ENCODE results near the gene SCUBE1.

The SCUBE1 gene

DNA sequence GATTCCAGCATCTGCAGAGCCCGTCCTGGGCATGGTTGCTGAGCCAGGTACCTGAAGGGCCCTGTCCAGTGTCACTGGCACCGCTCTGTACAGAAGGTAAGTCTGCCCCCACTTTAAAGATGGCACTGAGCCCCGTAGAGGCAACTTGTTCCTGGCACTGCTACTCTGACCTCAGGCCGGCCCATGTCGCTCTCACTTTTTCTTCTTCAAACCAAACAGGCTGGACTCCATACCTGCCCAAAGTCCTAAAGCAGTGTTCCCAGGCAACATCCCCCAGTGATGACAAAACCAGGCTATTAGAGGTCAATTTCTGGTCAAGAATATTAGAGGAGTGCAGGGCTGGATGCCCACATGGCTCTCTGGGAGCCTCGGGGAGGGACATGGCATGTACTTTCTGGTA is 109.6 kb downstream of the SCUBE1 start:
- DNase-seq: no peak

DNA sequence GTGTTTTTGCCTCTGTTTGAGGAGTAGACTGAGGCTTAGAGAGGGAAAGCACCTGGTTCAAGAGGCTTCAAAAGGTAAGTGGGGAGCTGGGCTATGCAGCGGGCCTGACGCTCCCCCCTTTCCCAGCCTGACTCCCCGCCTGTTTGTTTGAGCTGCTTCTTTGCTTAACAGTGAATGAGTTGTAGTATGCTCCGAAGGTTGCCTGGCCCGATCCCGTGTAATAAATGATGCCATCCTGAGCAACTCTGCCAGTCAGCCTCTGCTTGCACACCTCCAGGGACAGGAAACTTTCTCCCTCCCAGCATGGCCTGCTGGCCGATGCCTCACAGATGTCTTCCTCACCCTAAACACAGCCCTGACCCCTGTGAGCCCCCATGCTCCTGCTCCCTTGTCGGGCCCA is 110.7 kb downstream of the SCUBE1 start:
- DNase-seq: no peak

DNA sequence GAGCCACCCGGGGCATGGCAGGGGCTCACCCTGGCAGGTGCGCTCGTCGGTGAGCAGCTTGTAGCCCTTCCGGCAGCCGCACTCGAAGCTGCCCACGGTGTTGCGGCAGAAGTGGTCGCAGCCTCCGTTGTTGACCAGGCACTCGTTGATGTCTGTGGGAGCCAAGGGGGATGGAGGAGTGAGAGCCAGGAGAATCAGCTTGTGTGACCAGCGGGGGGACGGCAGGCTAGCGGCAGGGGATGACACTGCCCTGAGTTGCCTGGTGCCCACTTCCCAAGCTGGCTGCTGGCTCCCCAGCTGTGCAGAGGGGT is 111.5 kb downstream of the SCUBE1 start:
- DNase-seq: no peak

DNA sequence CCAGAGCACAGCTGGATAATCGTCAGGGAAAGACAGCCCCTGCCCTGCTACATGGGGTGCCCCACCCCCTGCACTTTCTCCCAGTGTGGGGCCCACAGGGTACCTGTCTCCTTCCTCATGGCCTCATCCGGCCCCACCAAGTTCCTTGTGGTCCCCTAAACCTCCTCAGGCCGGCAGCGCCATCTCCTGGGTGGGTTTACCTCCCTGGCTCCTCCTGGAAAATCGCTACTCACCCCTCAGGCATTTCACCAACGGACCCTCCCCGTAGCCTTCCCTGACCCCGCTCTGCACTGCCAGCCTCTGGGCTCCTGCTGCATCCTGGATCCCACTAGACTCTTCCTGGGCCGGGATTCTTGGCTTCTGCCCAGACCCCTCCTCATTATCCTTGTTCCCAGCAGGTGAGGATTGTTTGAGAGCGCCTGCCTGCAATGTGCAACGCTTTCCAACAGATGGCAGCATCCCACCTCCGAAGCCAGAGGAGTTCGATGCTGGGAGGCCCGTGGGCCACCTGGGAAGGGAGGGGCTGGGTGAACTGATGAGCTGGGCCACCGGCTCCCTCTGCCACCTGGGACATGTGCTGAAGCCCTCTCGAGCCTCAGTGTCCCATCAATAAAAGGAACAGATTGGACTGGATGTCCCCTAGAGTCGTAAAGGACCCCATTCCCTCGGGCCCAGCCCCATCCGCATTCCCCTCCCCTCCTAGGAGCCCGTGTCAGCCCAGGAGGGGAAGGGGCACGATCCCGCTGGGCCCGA is 112.0 kb downstream of the SCUBE1 start:
- DNase-seq: peak; percentile 77

DNA sequence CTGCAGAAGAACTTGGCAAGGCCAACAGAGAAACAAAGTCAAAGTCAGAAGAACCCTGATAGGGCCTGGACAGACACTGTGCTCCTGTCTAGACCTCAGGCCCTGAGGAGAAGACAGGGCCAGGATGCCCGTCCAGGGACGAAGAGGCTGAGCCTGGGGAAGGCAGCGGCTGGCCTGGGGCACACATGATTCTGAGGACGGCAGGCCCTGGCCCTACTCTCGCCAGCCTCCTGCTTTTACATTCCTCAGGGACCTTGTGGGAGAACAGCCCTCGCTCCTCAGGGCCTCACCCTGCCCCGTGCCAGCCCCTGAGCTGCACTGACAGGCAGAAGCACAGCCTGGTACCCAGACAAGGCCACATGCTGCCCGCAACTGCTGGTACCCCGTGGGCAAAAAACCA is 112.6 kb downstream of the SCUBE1 start:
- DNase-seq: no peak

DNA sequence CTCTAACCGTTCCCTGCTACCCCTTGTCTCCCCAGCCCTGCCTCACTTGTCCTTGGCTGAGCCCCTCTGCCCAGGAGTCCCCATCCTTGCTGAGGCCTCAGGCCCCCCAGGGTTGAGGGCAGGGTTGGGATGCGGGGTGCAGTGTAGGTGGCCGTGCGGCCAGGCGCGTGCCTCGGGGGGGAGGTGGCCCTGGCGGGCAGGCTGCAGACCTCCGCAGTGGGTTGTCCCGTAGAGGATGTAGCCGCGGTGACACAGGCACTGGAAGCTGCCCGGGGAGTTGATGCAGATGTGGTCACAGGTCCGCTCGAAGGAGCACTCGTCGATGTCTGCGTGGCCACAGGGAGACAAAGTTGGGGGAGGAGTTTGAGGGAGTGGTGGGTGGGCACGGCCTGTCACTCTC is 114.3 kb downstream of the SCUBE1 start:
- no peak for DNase-seq

DNA sequence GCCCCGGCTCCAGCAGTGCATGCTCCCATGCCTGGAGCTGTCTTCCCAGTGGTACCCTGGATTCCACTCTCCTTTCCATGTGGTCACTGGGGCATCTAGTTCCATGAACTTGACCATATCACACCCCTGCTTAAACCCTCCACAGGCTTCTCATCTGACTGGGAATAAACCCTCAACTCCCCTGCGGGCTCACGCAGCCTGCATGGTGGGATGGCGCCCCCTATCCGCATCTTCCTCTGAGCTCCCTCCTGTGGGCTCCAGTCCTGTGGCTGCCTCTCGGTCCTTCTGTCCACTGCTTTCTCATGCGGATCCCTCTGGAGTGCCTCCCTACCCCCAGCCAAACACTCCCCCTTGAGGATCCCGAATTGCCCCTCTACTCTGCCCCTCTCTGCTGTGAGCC is 114.8 kb downstream of the SCUBE1 start:
- no peak for DNase-seq

DNA sequence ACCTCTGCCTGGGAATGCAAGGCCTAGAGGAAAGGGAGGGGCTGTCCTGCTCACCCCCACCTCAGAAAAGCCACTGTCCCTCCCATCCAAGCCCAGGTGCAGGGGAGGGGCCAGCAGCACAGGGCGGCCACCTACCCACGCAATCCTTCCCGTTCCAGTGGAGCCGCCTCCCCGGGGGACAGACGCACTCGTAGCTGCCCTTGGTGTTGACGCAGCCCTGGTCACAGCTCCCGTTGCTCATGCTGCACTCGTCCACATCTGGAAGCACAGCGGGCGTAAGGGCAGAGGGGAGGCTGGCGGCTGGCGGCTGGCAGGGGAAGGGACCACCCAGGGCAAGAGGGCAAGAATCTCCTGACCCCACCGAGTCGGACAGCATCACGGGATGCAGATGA is 115.9 kb downstream of the SCUBE1 start:
- no peak for DNase-seq

DNA sequence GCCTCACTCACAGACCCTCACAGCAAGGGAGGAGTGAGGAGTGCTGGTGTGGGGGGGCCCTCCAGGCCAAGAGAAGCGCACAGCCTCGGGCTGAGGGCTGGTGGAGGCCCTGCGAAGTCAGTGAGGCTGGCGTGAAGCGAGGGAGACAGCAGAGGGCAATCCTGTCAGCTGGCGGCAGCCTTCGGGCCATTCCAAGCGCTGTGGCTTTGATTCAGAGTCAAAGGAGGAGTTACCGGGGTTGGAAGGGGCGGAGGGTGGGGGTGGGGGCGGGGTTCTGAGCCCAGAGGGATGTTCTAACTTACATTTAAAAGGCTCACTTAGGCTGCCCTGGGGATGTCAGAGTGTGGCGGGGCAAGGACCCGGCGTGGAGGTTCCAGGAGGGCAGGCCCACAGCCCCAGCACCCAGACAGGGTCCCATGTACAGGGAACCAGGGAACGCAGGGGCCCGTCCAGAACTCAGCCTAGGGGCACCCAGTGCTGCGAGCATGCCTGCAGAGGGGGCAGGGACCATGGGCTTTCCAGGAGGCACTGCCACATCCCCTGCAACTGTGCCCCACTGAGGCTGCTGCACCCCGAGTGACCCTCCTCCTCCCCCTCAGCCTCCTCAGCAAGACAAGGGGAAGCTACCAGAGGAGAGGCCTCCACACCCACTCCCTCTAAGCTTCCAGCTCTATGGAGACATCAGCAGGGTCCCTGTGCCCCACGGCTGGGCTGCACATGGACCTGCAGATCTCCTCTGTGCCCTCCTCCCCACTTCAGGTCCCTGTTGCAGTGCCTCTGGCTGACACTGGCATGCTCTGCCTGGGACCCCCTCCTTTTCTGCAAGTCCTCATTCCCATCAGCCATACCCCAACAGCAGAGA is 116.6 kb downstream of the SCUBE1 start:
- no peak for DNase-seq

DNA sequence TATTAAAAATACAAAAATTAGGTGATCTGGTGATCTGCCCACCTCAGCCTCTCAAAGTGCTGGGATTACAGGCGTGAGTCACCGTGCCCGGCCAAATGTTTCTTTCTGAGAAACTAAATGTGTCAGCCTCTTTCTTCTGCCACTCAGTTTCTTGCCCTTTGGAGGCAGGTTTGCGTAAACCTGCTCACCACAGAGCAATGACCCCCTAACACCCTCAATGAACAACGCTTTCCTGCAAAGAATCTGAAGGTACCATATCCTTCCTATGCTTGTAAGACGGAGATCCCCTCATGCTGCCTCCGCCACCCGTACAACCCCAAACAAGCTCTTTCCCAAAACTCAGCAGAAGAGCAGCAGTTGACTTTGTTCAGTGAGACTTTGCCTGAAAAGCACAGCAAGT is 117.6 kb downstream of the SCUBE1 start:
- DNase-seq: no peak

DNA sequence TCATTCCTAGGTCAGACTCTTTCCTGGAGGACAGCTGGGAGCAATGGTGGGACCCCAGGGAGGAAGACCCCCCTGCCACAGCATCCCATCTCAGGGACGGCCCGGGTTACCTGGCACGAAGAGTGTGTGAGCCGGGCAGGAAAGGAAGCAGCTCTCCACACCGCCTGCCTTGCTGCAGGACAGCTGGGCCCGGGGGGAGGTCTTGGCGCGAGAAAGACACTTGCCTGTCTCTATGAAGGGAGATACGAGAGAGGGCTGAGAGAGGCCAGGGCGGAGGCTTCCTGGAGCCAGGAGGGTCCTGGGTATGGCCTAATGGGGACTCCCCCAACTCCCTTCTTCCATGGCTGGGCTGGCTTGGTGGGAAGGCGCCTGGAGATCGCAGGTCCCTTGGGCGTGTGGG is 120.2 kb downstream of the SCUBE1 start:
- no peak for DNase-seq

DNA sequence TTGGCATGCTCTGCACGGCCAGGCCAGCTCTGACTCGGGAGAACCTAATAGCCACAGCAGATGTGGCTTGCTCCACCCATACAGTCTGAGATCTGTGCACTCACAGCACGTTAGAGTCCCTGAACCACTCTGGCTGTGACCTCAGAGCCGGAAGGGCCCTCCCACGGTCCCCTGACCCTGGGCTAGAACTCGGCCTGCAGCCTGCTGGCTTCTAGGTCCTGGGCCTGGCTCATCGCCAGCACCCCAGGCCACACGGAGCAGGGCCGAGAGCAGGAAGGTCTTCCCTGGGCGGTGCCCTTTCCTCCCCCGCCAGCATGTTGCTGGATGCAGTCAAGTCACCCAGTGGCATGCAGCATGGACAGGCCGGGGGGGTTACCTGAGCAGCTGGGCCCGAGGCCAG is 120.9 kb downstream of the SCUBE1 start:
- DNase-seq: no peak

DNA sequence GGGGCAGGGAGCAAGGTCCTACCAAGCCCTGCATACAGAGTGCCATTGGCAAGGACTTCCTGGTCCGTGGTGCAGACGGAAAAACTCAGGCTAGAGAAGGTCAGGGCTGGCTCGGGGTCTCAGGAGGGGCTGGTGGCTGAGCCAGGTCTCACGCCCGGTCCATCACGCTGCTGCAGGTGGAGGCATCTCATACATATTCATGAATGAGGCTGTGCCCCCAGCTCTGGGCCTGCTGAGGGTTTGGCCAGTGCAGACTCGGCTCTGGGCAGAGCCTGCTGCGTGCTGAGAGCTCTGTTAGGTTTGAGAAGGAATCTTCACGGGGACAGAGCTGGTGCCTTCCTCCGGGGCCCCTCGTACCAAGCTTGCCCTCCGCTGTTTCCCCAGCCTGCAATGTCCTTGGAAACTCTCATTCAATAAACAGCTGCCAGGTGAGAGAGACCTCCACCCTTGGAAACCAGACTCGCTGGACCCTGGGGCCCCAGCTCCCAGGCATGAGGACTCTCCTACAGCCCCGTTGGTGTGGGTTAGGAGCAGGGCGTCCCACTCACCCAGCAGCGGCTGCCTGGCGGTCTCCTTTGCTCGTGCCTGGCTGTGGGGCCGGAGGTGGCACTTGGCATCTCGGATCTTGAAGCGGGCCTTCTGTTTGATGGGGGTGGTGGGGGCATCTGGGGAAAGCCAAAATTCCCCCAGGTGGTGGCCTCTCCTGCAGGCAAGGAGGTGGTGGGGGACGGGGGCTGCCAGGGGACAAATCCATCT is 122.4 kb downstream of the SCUBE1 start:
- DNase-seq: no peak

DNA sequence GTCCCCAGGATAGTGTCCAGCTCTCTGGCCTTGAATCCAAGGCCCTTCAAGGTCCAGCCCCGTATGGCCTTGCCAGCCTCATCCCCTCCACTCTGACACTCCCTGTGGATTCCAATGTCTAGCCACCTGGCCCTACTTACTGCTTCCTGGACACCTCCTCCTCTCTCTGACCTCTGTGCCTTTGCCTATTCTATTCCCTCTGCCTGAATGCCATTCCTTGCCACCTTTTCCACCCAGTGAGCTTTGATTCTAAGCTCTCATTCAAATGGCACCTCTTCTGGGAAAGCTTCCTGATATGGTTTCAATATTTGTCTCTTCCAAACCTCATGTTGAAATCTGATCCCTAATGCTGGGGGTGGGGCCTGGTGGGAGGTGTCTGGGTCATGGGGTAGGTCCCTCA is 124.4 kb downstream of the SCUBE1 start:
- no peak for DNase-seq

DNA sequence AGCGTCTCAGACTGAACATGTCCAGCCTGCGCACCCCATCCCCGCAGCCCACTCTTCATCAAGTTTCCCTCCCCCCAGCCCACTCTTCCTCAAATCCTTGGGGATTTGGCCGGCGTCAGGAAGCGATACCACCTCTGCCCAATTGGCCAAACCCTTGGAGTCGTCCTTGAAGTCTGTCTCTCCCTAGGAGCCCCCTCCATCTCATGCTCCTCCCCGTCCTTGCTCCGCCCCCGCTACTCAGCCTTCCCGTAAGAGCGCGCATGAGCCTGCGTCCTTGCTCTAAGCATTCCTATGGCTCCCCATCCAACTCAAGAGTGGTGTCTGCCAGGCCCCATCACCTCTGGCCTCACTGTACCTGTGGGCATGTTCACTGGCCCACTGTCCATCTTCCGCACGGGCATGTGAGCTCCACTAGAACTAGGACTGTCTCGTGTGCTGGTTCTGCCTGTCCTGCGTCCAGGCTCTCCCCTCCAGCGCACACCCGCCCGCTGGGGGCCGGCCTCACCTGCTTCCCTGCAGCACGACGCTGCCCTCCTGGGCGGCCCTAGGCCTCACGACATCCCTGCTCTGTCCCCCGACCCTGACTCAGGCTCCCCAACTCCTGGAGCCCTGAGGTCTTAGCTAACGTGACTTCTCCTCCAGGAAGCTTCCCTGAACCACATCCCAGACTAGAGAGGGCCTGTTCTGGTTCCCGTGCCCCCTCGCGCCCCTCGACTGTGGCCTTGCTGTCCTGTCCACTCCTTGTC is 125.7 kb downstream of the SCUBE1 start:
- no peak for DNase-seq

DNA sequence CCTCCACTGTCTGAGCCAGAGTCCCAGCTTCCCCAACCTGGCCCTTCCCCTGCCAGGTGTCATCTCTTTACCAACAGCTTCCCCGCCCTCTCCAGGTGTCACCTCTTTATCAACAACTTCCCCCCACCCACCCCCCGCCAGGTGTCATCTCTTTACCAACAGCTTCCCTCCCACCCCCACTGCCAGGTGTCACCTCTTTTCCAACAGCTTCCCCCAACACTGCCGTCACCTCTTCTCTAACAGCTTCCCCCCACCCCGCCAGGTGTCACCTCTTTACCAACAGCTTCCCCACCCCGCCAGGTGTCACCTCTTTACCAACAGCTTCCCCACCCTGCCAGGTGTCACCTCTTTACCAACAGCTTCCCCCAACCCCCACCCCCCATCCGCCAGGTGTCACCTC is 126.4 kb downstream of the SCUBE1 start:
- peak; percentile 100 for DNase-seq

DNA sequence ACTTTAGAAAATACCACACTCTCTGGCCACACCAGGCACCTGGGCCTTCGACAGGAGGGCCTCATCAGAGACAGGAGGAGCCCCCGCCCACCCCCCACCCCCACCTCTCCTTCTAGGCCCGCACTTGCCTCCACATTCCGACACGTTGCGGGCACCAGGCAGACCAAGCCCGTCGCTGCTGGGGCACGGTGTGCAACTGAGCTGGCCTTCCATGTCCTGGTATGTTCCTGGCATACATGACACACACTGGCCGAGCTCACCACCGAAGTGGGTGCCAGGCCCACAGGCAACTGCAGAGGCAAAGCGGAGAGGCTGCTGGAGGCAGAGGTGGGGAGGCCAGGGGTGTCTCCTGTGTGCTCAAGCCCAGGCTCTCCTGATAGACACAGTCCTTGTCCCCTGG is 129.2 kb downstream of the SCUBE1 start:
- DNase-seq: no peak

DNA sequence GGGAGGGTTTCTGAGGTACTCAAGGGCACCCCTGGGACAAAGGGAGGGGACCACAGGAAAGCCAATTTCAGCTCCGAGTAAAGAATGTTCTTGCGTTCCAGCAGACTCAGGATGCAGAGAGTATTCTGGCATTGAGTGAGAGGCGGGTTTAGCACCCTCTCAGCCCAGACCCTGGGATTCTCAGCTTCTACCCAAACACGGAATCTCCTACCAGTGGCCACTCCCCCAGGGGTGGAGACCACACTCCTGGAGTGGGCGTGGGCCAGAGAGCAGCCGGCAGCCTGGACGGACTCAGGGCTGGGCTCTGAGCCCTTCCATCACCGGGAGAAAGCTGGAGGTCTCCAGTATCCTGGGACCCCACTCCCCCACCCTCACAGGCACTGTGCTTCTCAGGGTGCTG is 130.1 kb downstream of the SCUBE1 start:
- DNase-seq: no peak

DNA sequence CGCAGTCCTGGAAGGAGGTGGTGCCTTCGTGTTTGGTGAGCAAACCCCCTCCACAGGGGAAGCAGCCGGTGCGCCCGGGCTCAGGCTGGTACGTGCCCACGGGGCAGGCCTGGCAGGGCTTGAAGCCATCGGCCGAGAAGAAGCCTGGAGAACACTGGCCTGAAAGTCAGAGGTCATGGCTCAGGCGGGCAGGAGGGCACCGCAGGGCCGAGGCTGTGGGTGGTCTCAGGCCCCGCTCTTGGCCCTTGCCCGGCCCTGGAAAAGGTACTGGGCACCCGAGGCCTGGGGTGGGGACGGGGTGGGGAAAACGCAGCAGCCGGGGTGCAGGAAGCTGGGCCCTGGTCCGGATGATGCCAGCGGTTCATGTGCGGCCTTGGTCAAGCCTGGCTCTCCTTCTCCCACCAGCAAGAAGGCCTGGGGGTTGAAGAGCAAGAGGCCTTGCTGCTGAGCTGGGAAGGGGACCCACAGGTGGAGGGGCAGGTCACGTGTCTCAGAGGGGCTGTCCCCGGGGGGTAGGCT is 130.7 kb downstream of the SCUBE1 start:
- DNase-seq: no peak

DNA sequence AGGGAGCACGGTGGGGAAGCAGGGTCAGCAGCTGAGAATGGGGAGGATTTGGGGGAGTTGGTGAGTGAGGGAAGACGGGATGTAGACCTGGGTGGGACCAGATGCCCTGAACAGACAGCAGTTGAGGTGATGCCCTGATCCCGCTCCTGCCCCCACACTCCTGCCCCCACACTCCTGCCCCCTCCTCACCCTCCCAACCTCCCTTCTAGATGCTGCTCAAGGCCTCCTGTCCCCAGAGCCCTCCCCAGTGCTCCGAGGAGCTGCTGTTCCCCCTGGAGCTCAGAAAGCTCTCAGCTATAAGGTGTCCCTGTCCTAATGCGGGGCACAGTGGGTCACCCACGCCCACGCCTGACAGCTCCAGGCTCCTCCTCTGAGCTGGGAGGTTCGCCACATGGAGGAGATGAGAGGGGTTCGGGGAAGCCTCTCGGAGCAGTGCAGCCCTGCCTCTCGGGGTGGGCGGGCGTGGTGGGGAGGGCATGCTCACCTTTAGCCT is 131.2 kb downstream of the SCUBE1 start:
- DNase-seq: no peak

DNA sequence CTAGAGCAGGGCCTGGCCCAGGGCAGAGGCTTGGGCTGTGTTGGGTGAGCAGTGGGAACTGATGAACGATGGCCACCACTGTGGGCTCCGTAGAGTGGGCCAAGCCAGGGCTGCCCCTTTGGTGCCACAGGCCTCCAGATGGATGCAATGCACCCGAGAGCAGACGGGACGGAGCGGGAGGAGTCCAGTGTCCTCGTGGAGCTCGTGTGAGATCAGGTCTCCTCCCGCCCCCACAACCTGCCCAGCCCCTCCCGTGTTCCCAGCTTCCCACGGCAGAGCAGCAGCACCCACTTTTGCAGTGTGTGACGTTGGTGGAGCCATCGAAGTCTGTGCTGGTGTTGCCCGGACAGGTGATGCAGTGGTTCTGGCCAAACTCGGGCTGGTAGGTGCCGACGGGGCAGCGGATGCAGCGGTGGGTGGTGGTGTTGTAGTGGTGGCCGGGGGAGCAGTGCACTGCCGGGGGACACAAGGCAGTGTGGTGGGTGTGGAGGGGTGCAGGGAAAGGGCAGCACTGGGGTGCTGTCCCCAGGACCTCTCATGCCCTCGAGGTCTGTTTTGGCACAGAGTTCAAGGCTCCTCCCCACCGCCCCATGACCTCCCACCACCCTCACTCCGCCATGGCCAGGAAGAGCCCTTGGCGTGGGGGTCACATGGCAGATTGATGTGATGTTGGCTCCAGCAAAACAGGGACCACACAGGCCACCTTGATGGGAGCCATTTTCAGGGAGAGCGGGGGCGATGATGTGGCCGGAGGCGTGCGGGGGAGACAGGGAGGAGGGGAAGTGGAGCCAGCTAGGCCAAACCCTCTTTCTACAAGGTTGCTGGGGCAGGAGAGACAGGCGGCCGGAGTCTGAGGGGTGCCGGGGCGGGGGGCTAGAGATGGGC is 132.3 kb downstream of the SCUBE1 start:
- no peak for DNase-seq

DNA sequence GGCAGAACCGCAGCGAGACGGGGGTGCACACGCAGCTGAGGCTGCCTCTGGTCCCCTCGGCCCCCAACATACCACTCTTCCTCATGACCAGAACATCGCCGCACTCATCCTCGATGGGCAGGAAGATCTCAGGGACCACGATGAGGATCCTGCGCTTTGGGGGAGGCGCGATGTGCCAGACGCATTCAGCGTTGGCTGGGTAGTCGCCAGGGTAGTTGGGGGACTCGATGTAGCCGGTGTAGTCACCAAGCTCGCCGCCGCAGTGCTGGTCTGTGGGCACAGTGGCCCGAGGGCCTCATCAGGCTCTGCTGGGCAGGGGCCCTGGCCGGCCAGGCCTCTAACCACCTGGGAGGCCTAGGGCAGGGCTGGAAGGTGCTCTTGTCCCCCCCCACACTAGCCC is 133.2 kb downstream of the SCUBE1 start:
- DNase-seq: no peak

Measured in NCI-H2171 (cell line).